Measurements from ENCODE around the gene RASL10A.

Gene RASL10A

GRCh38 chr22:29338398-29338797 lies 22.9 kb upstream of the RASL10A start:
- no peak for DNase-seq

DNA sequence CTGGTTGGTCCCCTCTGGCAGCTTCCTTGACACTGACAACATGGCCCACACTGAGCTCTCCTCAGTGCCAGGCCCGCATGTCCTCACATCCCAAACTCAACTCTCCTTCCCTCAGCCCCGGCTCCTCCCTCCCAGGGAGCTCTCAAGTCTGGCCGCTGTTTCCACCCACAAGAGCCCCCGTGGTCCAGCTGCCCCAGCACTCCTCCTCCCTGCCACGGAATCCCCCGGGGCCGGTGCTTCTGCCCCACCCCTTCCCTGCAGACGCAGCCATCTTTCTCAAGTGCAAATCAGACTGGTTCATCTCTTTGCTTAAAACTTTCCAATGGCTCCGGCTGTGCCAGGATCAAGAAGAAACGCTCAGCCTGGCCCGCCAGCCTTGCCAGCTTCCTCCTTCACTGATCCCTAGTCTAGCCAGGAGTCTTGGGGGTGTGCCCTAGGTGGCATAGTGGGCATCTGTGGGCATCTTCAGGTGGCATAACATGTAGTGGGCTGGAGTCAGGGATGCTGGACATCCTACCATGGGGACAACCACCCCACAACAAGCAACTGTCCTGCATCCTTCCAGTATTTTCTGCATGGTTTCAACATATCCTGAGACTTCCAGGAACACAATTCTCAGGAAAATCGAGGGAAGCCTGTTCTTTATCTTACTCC lies 22.3 kb upstream of the RASL10A start:
- DNase-seq = no peak

GRCh38 chr22:29336751-29337490 lies 21.4 kb upstream of the RASL10A start:
- DNase-seq = no peak

- DNase-seq = no peak
These were observed 20.2 kb upstream of the RASL10A start for GRCh38 chr22:29335656-29336055.

DNA sequence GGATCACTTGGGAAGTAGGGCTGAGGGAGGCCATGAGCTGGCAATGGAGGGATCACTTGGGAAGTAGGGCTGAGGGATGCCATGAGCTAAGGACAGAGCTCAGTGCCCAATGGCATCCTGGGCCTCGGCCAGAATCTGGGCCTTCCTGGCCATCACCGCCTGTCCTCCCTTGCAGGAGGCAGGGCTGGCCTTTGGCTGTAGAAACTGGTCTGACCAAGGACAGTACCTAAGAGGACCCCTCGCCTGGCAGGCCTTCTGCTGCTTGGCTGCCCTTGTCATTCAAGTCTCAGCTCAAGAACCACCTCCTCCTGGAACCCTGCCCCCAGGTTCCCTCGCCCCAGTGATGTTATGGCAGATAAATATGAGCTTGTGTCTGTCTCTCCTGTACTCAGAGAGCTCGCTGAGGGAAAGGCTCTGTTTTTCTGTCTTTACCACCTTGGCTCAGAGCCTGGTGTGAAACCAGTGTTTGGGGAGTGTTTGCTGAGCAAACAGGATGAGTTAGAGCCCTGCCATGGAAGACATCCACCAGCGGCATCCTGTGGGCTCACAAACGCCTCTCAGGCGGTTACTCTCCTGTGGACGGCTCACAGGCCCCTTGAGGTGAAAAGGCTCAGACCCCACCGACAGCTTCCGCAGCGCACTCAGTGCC lies 19.3 kb upstream of the RASL10A start:
- no peak for DNase-seq

DNA sequence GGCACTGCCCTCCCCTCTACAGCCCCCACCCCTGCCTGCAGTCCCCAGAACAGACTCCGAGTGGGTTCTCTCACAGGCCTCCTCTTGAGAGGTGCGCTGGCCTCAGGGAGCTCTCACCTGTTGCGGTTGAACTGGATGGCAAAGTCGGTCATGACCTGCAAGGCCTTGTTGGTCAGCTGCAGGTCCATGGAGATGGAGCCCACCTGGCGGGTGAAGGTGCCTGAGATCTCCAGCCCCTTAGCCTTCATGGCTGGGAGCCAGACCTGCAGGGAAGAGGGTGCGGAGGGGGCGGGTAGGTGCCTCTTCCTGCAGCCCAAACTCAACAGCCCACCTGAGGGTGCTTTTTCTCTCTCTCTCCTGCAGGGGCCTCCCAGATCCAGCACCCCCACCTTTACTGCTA lies 18.7 kb upstream of the RASL10A start:
- DNase-seq = no peak

GRCh38 chr22:29332886-29333496 lies 17.5 kb upstream of the RASL10A start:
- DNase-seq = peak in 1 of 5 donors; percentile 6

GRCh38 chr22:29331658-29332300 lies 16.3 kb upstream of the RASL10A start:
- no peak for DNase-seq

DNA sequence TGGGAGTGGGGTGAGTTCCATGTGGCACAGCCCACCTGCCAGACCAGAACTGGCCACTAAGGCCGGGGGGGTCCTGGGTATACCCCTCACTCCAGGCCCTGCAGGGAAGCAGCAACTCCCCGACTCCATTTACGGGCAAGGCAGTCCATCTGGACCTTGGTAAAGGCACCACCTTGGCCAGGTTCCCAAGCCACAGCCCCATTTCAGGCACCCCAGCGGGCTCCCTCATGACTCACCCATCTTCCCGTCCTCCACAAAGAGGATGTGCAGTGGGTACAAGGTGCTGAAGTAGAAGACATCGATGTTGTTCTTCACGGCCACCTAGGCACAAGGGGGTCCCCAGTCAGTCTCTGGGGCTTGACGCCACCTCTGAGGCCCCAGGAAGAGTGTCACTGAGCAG lies 15.7 kb upstream of the RASL10A start:
- no peak for DNase-seq

GRCh38 chr22:29330753-29331152 lies 15.3 kb upstream of the RASL10A start:
- DNase-seq = no peak

DNA sequence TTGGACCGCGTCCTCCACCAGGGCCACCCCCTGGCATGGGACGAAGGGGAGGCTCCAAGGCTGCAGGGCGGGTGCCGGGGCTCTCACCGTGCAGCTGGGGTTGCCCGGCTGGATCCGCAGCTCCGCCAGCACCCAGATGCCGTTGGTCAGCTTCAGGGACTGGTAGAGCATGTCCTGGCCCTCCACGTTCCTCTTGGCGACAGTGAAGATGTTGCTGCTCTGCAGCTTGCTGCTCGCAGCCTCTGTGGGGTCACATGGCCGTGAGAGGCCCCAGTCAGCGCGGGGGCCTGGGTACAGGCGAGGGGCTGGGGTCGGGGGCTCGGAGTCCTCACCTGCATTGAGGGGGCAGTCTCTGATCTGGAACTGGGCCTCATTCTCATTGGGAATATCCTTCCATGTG lies 14.8 kb upstream of the RASL10A start:
- no peak for DNase-seq

- peak in 1 of 5 donors; percentile 9 for DNase-seq
These were observed 14.1 kb upstream of the RASL10A start for GRCh38 chr22:29329581-29329980.

GRCh38 chr22:29328566-29329500 lies 13.3 kb upstream of the RASL10A start:
- DNase-seq = peak in 1 of 5 donors; percentile 4

GRCh38 chr22:29328055-29328454 lies 12.6 kb upstream of the RASL10A start:
- DNase-seq = peak in 1 of 5 donors; percentile 11

GRCh38 chr22:29327089-29327764 lies 11.7 kb upstream of the RASL10A start:
- DNase-seq = no peak

DNA sequence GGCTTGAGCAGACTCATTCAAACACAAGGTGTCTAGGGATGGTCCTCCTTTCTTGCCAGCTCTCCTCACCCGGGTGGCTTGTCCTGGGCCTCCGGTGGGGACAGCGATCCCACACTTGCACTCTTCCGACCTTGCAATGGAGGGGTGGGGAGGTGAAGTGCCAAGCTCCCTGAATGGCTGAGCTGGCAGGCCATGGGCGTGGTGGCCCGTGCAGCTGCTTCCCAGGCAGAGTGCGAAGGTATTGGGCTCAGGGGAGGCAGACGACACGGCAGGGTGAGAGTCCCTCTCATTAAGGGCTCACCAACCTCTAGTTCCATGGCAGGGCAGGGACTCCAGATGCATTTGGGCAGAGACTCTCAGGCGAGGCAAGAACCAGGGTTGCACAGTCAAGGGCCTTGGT lies 11.0 kb upstream of the RASL10A start:
- DNase-seq = no peak

GRCh38 chr22:29325785-29326315 lies 10.4 kb upstream of the RASL10A start:
- no peak for DNase-seq

GRCh38 chr22:29325356-29325755 lies 9.9 kb upstream of the RASL10A start:
- DNase-seq = no peak

GRCh38 chr22:29323641-29324040 lies 8.1 kb upstream of the RASL10A start:
- DNase-seq = no peak

DNA sequence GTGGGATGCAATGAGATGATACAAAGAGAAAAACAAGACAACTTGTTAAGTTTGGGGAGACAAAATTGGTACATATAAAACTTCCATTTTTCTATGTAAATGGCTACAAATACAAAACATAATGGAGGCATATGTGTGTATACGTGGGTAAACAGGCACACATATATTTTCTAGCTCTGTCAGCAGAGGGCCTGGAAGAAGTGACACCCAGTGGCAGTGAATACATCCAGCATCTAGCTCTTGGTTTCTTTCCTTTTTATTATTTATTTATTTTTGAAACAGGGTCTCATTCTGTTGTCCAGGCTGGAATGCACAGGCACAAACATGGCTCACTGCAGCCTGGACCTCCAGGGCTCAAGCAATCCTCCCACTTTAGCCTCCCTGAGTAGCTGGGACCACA lies 5.0 kb upstream of the RASL10A start:
- no peak for DNase-seq

DNA sequence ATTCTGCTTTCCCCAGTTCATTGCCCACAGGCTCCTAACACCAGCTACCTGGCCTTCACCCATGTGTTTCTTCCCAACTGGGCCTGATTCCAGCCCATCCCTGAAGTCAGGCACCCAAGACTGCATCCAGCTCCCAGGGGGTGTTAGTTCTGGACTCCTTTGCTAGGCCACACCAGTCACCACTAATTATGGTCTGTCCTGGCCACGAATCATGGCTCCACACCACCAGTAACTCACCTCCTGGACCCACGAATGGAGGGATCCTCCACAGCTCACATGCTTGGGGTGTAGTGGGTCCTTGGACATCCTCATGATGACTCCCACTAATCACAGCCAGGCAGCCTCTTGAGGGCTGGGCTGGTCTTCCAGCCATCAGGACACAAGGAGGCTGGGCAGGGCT lies 3.6 kb upstream of the RASL10A start:
- no peak for DNase-seq

All from T-helper 1 cell (primary cell).